ENCODE results near the gene ST3GAL3.

Gene ST3GAL3

DNA sequence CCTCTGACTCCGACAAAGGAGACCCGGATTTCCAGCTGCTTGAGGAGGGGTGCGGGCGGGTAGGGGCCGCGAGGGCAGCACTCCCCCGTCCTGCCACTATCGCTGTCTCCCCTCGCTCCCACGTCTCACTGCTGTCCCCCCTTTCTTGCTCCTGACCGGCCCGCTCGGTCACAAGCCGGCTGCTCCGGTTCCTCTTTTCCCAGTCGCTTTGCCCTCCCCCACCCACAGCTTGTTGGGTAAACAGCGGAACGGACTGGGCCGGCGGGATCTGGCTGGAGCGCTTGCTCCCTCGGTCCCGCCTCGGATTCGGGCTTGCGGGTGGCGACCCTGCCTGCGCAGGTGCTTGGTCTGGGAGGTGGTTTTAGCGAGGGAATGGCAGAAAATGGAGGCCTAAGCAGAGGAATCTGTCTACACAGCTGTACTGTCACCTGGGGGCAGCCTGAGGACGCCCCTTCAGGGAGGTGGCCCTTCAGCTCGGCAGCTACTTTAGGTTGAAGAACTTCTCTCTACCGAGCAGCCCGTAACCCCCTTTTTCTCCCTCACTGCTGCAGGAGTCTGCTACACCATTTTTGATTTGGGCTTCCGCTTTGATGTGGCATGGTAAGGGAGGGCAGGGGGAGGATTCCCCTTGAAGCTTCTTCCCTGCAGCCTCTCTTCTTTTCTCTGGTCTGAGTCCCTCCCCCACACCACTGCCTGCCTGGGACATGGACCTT lies 268.1 kb downstream of the ST3GAL3 start:
- H3K36me3 ChIP-seq (ENCODE audit: insufficient read depth, low read length) = peaks cover 39% of the 10 kb centered on the region
- peaks cover 34% of the 10 kb centered on the region for H3K79me2 ChIP-seq (ENCODE audit: insufficient read depth, low read length)
- H3K27ac ChIP-seq (ENCODE audit: low read length) = peak overlapping the region; percentile 77
- H3K4me3 ChIP-seq (ENCODE audit: low read depth in 1 of 2, low read length in 2 of 2) = peak overlapping the region; percentile 70 to 96
- H3K4me2 ChIP-seq (ENCODE audit: insufficient read depth, low read length) = peak overlapping the region; percentile 74
- H3K27me3 ChIP-seq (ENCODE audit: insufficient read depth, low read length, poor library complexity) = peaks cover 4% of the 10 kb centered on the region
- ATAC-seq (ENCODE audit: insufficient read depth, low read depth) (peak; percentile 65), DNase-seq (peak; percentile 77)
- peaks cover 30% of the 10 kb centered on the region for H4K20me1 ChIP-seq (ENCODE audit: insufficient read depth, low read length)
- H2AFZ ChIP-seq (ENCODE audit: low read depth, low read length) = peak overlapping the region; percentile 78
- peak overlapping the region; percentile 90 for H3K9ac ChIP-seq (ENCODE audit: low read depth, low read length)
- H3K4me1 ChIP-seq (ENCODE audit: insufficient read depth, low read length) = peaks cover 60% of the 10 kb centered on the region
- TF ChIP-seq, protein P1, sequence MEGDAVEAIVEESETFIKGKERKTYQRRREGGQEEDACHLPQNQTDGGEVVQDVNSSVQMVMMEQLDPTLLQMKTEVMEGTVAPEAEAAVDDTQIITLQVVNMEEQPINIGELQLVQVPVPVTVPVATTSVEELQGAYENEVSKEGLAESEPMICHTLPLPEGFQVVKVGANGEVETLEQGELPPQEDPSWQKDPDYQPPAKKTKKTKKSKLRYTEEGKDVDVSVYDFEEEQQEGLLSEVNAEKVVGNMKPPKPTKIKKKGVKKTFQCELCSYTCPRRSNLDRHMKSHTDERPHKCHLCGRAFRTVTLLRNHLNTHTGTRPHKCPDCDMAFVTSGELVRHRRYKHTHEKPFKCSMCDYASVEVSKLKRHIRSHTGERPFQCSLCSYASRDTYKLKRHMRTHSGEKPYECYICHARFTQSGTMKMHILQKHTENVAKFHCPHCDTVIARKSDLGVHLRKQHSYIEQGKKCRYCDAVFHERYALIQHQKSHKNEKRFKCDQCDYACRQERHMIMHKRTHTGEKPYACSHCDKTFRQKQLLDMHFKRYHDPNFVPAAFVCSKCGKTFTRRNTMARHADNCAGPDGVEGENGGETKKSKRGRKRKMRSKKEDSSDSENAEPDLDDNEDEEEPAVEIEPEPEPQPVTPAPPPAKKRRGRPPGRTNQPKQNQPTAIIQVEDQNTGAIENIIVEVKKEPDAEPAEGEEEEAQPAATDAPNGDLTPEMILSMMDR (IDR thresholded peaks at IDR 0.05; ENCODE audit: borderline replicate concordance, extremely low read depth, low read length, poor library complexity, severe bottlenecking) = peak; percentile 2
- no peak for TF ChIP-seq EZH2 (IDR thresholded peaks at IDR 0.05; ENCODE audit: borderline replicate concordance, low read depth, low read length, severe bottlenecking)
- no peaks in the 10 kb centered on the region for H3K9me3 ChIP-seq (ENCODE audit: insufficient read depth, low read length, severe bottlenecking)

DNA sequence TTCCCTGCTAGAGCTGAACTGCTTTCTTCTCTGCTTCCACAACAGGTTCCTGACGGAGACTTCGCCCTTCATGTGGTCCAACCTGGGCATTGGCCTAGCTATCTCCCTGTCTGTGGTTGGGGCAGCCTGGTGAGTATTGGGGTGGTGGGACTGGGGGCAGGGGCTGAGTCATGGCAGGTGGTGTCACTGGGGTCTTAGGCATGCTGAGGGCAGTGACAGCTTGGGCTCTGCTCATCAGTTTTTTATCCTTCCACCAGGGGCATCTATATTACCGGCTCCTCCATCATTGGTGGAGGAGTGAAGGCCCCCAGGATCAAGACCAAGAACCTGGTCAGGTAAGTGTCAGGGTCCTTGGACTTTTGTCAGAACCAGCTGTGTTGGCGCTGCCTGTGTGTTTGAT lies 268.7 kb downstream of the ST3GAL3 start:
- H4K20me1 ChIP-seq (ENCODE audit: insufficient read depth, low read length) = peaks cover 30% of the 10 kb centered on the region
- H3K9me3 ChIP-seq (ENCODE audit: insufficient read depth, low read length, severe bottlenecking) = no peaks in the 10 kb centered on the region
- DNase-seq = no peak
- H3K27ac ChIP-seq (ENCODE audit: low read length) = peak overlapping the region; percentile 77; the same call in 1 of the 2 replicates
- H3K27me3 ChIP-seq (ENCODE audit: insufficient read depth, low read length, poor library complexity) = peaks cover 7% of the 10 kb centered on the region
- peak overlapping the region; percentile 74 for H3K4me2 ChIP-seq (ENCODE audit: insufficient read depth, low read length)
- ATAC-seq (ENCODE audit: insufficient read depth, low read depth) = no peak
- H2AFZ ChIP-seq (ENCODE audit: low read depth, low read length) = no peak overlapping the region
- peaks cover 39% of the 10 kb centered on the region for H3K36me3 ChIP-seq (ENCODE audit: insufficient read depth, low read length)
- H3K4me3 ChIP-seq (ENCODE audit: low read depth in 1 of 2, low read length in 2 of 2) = peak overlapping the region; percentile 70 to 96; a peak in 3 of 4 replicates
- peaks cover 27% of the 10 kb centered on the region for H3K79me2 ChIP-seq (ENCODE audit: insufficient read depth, low read length)
- peak overlapping the region; percentile 90 for H3K9ac ChIP-seq (ENCODE audit: low read depth, low read length)
- TF ChIP-seq, protein P1 (IDR thresholded peaks at IDR 0.05; ENCODE audit: borderline replicate concordance, extremely low read depth, low read length, poor library complexity, severe bottlenecking) = no peak
- no peak for TF ChIP-seq EZH2 (IDR thresholded peaks at IDR 0.05; ENCODE audit: borderline replicate concordance, low read depth, low read length, severe bottlenecking)
- peaks cover 54% of the 10 kb centered on the region for H3K4me1 ChIP-seq (ENCODE audit: insufficient read depth, low read length)

DNA sequence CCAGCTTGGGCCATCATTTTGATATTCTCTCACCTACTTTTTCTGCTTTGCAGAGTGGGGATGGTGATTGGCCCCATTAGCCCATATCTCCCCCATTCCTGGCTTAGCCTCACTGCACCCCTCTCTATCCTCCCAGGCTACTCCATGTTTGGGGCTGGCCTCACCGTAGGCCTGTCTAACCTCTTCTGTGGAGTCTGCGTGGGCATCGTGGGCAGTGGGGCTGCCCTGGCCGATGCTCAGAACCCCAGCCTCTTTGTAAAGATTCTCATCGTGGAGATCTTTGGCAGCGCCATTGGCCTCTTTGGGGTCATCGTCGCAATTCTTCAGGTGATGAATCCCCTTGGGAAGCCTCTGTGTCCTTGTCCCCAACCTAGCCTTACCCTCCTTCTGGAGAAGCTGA lies 269.6 kb downstream of the ST3GAL3 start:
- H3K4me2 ChIP-seq (ENCODE audit: insufficient read depth, low read length) = peak overlapping the region; percentile 74

More for the DNA sequence above, 269.6 kb downstream of the ST3GAL3 start:
- ATAC-seq (ENCODE audit: insufficient read depth, low read depth) (no peak), DNase-seq (no peak)
- Histone ChIP-seq H3K4me3 (ENCODE audit: low read depth in 1 of 2, low read length in 2 of 2) (peak overlapping the region in 1 of 2 experiments; percentile 70; a peak in 1 of 4 replicates), H3K4me1 (ENCODE audit: insufficient read depth, low read length) (peaks cover 47% of the 10 kb centered on the region), H3K27me3 (ENCODE audit: insufficient read depth, low read length, poor library complexity) (peaks cover 7% of the 10 kb centered on the region), H3K36me3 (ENCODE audit: insufficient read depth, low read length) (peaks cover 37% of the 10 kb centered on the region), H3K79me2 (ENCODE audit: insufficient read depth, low read length) (peaks cover 24% of the 10 kb centered on the region), H3K27ac (ENCODE audit: low read length) (no peak overlapping the region), H3K9me3 (ENCODE audit: insufficient read depth, low read length, severe bottlenecking) (no peaks in the 10 kb centered on the region), H4K20me1 (ENCODE audit: insufficient read depth, low read length) (peaks cover 30% of the 10 kb centered on the region), H2AFZ (ENCODE audit: low read depth, low read length) (no peak overlapping the region), H3K9ac (ENCODE audit: low read depth, low read length) (no peak overlapping the region)
- TF ChIP-seq EZH2 (IDR thresholded peaks at IDR 0.05; ENCODE audit: borderline replicate concordance, low read depth, low read length, severe bottlenecking) = no peak
- TF ChIP-seq, protein P1 (IDR thresholded peaks at IDR 0.05; ENCODE audit: borderline replicate concordance, extremely low read depth, low read length, poor library complexity, severe bottlenecking) = no peak

All from DND-41 (cell line).